Retinal pigment epithelial cell (primary cell): Measurements from ENCODE around the gene CFH.

Experiments used
- DNase-seq: peaks from one replicate; pipeline ENCODE4 v3.0.0-alpha.2; 2010; ENCODE audit warnings: low read depth
- H3K4me3 ChIP-seq: 2 replicates; pipeline ENCODE4 v1.5.1; 2011; ENCODE audit warnings: mild to moderate bottlenecking, low read length, control low read depth, moderate library complexity
- CTCF ChIP-seq: conservative IDR thresholded peaks from 2 replicates; pipeline ENCODE4 v1.5.1; 2011; ENCODE audit warnings: low read depth, low read length, control low read depth, inconsistent platforms

Gene CFH

GRCh38 chr1:196660852-196661251, 9.0 kb downstream of the CFH start:
- TF ChIP-seq CTCF: peak; percentile 18
- DNase-seq: no peak
- no peak overlapping the region for H3K4me3 ChIP-seq

- H3K4me3 ChIP-seq: no peak overlapping the region
- no peak for DNase-seq
- no peak for TF ChIP-seq CTCF
These were observed 9.5 kb downstream of the CFH start for GRCh38 chr1:196661345-196661744.

- H3K4me3 ChIP-seq: no peak overlapping the region
- no peak for TF ChIP-seq CTCF
- DNase-seq: no peak
These were observed 15.3 kb downstream of the CFH start for GRCh38 chr1:196667131-196667530.

- no peak overlapping the region for H3K4me3 ChIP-seq
- no peak for TF ChIP-seq CTCF
- DNase-seq: no peak
These were observed 17.2 kb downstream of the CFH start for GRCh38 chr1:196669051-196669450.

- no peak for DNase-seq
- no peak overlapping the region for H3K4me3 ChIP-seq
- TF ChIP-seq CTCF: no peak
These were observed 17.9 kb downstream of the CFH start for GRCh38 chr1:196669693-196670092.

GRCh38 chr1:196674908-196675307, 23.1 kb downstream of the CFH start:
- DNase-seq: no peak
- TF ChIP-seq CTCF: no peak
- no peak overlapping the region for H3K4me3 ChIP-seq

GRCh38 chr1:196677781-196678509, 26.1 kb downstream of the CFH start:
- peak; percentile 70 for DNase-seq
- TF ChIP-seq CTCF: no peak
- H3K4me3 ChIP-seq: no peak overlapping the region
